ENCODE results near the gene ARHGAP28.

GRCh38 chr18:6917072-6917471, 187.6 kb downstream of the ARHGAP28 start:
- TF ChIP-seq, protein P1, sequence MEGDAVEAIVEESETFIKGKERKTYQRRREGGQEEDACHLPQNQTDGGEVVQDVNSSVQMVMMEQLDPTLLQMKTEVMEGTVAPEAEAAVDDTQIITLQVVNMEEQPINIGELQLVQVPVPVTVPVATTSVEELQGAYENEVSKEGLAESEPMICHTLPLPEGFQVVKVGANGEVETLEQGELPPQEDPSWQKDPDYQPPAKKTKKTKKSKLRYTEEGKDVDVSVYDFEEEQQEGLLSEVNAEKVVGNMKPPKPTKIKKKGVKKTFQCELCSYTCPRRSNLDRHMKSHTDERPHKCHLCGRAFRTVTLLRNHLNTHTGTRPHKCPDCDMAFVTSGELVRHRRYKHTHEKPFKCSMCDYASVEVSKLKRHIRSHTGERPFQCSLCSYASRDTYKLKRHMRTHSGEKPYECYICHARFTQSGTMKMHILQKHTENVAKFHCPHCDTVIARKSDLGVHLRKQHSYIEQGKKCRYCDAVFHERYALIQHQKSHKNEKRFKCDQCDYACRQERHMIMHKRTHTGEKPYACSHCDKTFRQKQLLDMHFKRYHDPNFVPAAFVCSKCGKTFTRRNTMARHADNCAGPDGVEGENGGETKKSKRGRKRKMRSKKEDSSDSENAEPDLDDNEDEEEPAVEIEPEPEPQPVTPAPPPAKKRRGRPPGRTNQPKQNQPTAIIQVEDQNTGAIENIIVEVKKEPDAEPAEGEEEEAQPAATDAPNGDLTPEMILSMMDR (IDR thresholded peaks at IDR 0.05): no peak
- TF ChIP-seq POLR2A (IDR thresholded peaks at IDR 0.05): no peak
